Measurements from ENCODE around the gene CCP110.
"Not testable (repeated sequence)": the region's sequence is repeated elsewhere in the genome, so short reads cannot be mapped to it uniquely, and the experiment has no call there.

CCP110 gene

DNA sequence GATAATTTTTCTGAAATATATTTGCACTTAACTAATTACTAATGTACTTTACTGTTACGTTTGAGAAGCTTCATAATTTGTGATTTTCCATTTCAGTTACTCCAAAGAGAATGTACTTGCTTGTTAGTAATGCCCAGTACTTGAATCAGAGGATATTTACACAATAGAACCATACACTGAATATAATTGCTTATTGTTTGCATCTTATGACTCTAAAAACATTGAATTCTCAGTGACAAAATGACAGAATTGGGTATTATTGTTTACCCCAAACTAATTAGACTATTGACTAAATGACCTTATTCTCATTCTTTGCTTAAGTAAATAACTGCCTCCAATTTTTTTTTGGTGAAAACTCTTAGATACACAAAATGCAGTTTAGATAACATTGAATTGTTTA, 8.9 kb downstream of the CCP110 start:
- peaks cover 49% of the 10 kb centered on the region for H3K36me3 ChIP-seq (replicated peaks; ENCODE audit: low read depth, low read length)
- no peak overlapping the region for H3K4me3 ChIP-seq (ENCODE audit: low read length)
- H3K4me2 ChIP-seq (ENCODE audit: low read length) = no peak overlapping the region
- H3K27ac ChIP-seq (ENCODE audit: low read length) = no peak overlapping the region
- H4K20me1 ChIP-seq (ENCODE audit: insufficient read depth, low read length) = no peaks in the 10 kb centered on the region
- H3K27me3 ChIP-seq (ENCODE audit: low read depth, low read length) = no peaks in the 10 kb centered on the region
- no peaks in the 10 kb centered on the region for H3K79me2 ChIP-seq (ENCODE audit: low read length)
- no peak for TF ChIP-seq EZH2phosphoT487 (IDR thresholded peaks at IDR 0.05; ENCODE audit: low read depth)
- TF ChIP-seq CTCF (IDR thresholded peaks at IDR 0.05; ENCODE audit: low read depth, low read length) = no peak
- H3K9me3 ChIP-seq (ENCODE audit: insufficient read depth, low read length) = no peaks in the 10 kb centered on the region
- no peaks in the 10 kb centered on the region for H3K4me1 ChIP-seq (ENCODE audit: low read length)
- no peak overlapping the region for H2AFZ ChIP-seq (ENCODE audit: low read depth, low read length)
- H3K9ac ChIP-seq (ENCODE audit: low read length) = no peak overlapping the region

GRCh38 chr16:19540241-19540970, 16.7 kb downstream of the CCP110 start:
- no peak for TF ChIP-seq CTCF (IDR thresholded peaks at IDR 0.05; ENCODE audit: low read depth, low read length)
- TF ChIP-seq EZH2phosphoT487 (IDR thresholded peaks at IDR 0.05; ENCODE audit: low read depth) = no peak
- no peaks in the 10 kb centered on the region for H3K4me1 ChIP-seq (ENCODE audit: low read length)
- H3K4me3 ChIP-seq (ENCODE audit: low read length) = no peak overlapping the region
- H3K4me2 ChIP-seq (ENCODE audit: low read length) = no peak overlapping the region
- no peaks in the 10 kb centered on the region for H4K20me1 ChIP-seq (ENCODE audit: insufficient read depth, low read length)
- H3K9me3 ChIP-seq (ENCODE audit: insufficient read depth, low read length) = no peaks in the 10 kb centered on the region
- no peaks in the 10 kb centered on the region for H3K79me2 ChIP-seq (ENCODE audit: low read length)
- peaks cover 41% of the 10 kb centered on the region for H3K36me3 ChIP-seq (replicated peaks; ENCODE audit: low read depth, low read length)
- H3K27me3 ChIP-seq (ENCODE audit: low read depth, low read length) = no peaks in the 10 kb centered on the region
- H3K9ac ChIP-seq (ENCODE audit: low read length) = no peak overlapping the region
- no peak overlapping the region for H2AFZ ChIP-seq (ENCODE audit: low read depth, low read length)
- H3K27ac ChIP-seq (ENCODE audit: low read length) = no peak overlapping the region

GRCh38 chr16:19542138-19542821, 18.5 kb downstream of the CCP110 start:
- H2AFZ ChIP-seq (ENCODE audit: low read depth, low read length) = no peak overlapping the region
- no peaks in the 10 kb centered on the region for H3K27me3 ChIP-seq (ENCODE audit: low read depth, low read length)
- no peaks in the 10 kb centered on the region for H3K4me1 ChIP-seq (ENCODE audit: low read length)
- H3K9me3 ChIP-seq (ENCODE audit: insufficient read depth, low read length) = no peaks in the 10 kb centered on the region
- peaks cover 31% of the 10 kb centered on the region for H3K36me3 ChIP-seq (replicated peaks; ENCODE audit: low read depth, low read length)
- H3K9ac ChIP-seq (ENCODE audit: low read length) = no peak overlapping the region
- H4K20me1 ChIP-seq (ENCODE audit: insufficient read depth, low read length) = no peaks in the 10 kb centered on the region
- no peak overlapping the region for H3K4me2 ChIP-seq (ENCODE audit: low read length)
- no peak overlapping the region for H3K4me3 ChIP-seq (ENCODE audit: low read length)
- no peaks in the 10 kb centered on the region for H3K79me2 ChIP-seq (ENCODE audit: low read length)
- H3K27ac ChIP-seq (ENCODE audit: low read length) = no peak overlapping the region
- TF ChIP-seq CTCF (IDR thresholded peaks at IDR 0.05; ENCODE audit: low read depth, low read length) (no peak), EZH2phosphoT487 (IDR thresholded peaks at IDR 0.05; ENCODE audit: low read depth) (no peak)

GRCh38 chr16:19543278-19543996, 19.7 kb downstream of the CCP110 start:
- not testable (repeated sequence) for H3K27me3 ChIP-seq (ENCODE audit: low read depth, low read length); H3K4me3 ChIP-seq (ENCODE audit: low read length); H3K9me3 ChIP-seq (ENCODE audit: insufficient read depth, low read length); H3K27ac ChIP-seq (ENCODE audit: low read length); H2AFZ ChIP-seq (ENCODE audit: low read depth, low read length); H4K20me1 ChIP-seq (ENCODE audit: insufficient read depth, low read length); H3K4me2 ChIP-seq (ENCODE audit: low read length); H3K4me1 ChIP-seq (ENCODE audit: low read length); H3K79me2 ChIP-seq (ENCODE audit: low read length); H3K9ac ChIP-seq (ENCODE audit: low read length)
- H3K36me3 ChIP-seq (replicated peaks; ENCODE audit: low read depth, low read length) = peaks cover 39% of the 10 kb centered on the region
